Activated T-cell treated with anti-CD3 and anti-CD28 coated beads for 48 hours (primary cell): ENCODE data around the gene INCENP.
"Not testable (repeated sequence)": the region's sequence is repeated elsewhere in the genome, so short reads cannot be mapped to it uniquely, and the experiment has no call there.

Experiments
- DNase-seq: peaks from one replicate; pipeline ENCODE4 v3.0.0-alpha.2; 2020; ENCODE audit warnings: low read depth

INCENP gene

DNA sequence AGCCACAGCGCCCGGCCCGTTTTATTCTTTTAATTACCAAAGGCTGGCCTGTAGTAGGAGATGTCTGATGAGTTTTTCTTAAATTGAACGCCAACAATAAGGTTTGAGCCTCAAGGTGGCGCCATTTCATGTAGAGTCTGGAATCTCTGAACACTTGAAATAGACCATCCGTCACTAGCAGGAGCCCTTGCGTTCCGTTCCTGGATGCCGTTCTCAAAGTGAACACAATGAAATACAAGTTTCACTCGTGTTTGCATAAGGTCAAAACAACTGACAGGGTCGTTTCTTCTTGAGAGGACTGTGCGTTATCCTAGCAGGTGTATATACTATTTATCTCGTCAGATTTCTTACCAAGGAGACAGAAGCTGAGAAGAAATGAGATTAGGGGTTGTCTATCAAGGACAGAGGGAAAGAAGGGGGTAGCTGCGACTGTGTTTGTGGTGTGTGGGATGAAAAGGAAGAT, 47.5 kb downstream of the INCENP start:
- DNase-seq: peak; percentile 56

DNA sequence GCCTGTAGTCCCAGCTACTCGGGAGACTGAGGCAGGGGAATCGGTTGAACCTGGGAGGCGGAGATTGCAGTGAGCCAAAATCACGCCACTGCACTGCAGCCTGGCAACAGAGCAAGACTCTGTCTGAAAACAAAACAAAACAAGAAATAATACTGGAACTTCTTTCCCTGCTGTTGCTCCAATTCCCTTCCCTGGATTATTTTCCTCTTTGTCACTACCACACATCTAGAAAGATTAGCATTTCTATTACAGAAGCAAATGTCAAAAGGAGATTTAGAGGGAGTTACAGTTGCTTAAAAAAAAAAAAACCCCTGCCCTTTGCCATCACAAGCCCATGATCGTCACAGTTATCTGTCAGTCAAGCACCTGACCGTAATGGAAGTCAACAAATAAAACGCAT, 48.5 kb downstream of the INCENP start:
- DNase-seq: no peak

DNA sequence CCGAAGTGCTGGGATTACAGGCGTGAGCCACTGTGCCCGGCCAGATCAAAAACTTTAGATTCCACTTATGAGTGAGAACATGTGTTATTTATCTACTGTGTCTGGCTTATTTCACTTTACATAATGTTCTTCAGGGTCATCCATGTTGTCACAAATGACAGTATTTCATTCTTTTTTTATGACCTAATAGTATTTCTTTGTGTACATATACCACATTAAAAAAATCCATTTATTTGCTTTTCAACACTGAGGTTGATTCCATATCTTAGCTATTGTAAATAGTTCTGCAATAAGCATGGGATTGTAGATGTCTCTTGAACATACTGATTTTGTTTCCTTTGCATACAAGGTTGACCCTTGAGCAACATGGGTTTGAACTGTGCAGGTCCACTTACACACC, 53.0 kb downstream of the INCENP start:
- DNase-seq: no peak

DNA sequence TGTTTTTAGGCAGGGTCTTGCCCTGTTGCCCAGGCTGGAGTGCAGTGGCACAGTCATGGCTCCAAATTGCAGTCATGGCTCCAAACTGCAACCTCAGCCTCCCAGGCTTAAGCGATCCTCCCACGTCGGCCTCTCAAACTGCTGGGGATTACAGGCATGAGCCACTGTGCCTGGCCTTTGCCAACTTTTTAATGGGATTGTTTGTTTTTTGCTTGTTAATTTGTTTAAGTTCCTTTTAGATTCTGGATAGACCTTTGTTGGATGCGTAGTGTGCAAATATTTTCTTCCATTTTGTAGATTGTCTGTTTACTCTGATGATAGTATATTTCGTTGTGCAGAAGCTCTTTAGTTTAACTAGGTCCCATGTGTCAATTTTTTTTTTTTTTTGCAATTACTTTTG, 56.2 kb downstream of the INCENP start:
- no peak for DNase-seq

DNA sequence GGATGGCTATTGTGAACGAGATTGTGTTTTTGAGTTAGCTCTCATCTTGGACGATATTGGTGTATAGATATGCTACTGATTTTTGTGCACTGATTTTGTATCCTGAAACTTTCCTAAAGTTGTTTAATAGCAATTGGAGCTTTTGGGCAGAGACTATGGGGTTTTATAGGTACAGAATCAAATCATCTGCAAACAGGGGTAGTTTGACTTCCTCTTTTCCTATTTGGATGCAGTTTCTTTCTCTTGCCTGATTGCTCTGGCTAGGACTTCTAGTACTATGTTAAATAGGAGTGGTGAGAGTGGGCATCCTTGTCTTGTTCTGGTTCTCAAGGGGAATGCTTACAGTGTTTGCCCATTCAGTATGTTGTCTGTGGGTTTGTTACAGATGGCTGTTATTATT, 57.3 kb downstream of the INCENP start:
- DNase-seq: no peak

DNA sequence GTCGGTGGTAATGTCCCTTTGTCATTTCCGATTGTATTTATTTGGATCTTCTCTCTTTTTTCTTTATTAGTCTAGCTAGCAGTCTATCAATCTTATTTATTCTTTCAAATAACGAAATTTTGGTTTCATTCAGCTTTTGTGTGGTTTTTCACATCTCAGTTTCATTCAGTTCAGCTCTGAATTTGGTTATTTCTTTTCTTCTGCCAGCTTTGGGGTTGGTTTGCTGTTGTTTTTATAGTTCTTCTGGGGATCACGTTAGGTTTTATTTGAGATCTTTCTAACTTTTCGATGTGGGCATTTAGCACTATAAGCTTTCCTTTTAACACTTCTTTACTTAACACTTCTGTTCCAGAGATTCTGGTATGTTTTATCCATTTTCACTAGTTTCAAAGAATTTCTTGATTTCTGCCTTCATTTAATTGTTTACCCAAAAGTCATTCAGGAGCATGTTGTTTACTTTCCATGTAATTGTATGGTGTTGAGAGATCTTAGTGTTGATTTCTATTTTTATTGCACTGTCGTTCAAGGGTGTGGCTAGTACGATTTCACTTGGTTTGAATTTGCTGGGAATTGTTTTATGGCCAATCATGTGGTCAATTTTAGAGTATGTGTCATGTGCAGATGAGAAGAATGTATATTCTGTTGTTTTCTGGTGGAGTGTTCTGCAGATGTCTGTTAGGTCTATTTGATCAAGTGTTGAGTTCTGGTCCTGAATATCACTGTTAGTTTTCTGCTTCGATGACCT, 58.5 kb downstream of the INCENP start:
- no peak for DNase-seq

DNA sequence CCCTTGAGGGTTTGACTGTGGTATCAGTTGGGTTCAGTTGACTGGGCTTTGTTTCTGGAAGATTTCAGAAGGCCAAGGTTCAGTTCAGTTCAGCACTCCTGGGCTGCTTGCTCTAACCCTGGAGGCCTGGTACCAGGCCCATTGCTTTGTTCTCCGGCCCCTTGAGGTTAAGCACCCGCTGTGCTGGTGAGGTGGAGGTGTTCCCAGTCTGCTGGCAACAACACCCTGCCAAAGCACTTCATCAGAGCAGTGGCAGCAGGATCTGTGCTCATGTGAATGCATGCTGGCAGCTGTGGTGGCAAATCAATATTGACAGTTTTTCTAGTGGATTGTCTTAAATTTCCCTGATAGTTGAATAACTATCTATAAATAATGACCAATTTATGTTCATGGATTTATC, 62.4 kb downstream of the INCENP start:
- no peak for DNase-seq

DNA sequence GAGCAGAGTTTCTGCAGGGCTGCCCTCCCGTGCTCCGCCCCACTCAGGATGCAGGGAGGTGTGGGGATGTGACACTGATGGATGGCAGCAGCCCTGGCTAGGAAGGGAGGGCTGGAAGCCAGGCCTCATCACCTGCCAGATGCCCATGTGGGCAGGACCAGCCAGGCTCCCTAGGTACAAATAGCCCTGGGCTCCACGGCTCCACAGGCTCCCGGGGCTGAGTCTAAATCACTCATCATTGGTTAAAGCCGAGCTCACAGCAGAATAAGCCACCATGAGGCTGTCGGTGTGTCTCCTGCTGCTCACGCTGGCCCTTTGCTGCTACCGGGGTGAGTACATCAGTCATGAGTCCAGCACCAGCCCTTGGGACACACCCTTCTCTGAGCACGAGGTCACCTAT, 66.2 kb downstream of the INCENP start, which contains the start of gene SCGB1D1:
TSS of gene SCGB1D1 (plus strand) at position 206 of the 400 bp plus-strand sequence. CDS start at position 275, 69 bp downstream.
- no peak for DNase-seq

DNA sequence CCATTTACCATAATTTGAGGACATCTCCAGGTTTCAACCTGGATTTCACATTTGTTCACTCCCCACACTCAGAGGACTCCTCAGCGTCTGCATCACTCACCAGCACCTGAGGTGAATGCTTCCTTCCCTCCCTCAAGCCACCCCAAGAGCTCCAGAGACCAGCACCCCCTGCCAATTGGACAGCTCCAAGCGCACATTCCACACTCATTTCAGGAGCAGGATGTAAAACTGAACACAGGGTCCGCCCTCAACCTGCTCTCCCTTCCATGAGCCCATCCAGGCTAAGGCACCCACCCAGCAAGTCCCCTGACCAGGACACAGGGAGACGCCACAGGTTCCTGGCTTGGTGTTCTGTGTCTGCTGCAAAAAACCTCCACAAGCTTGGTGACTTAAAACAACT, 70.1 kb downstream of the INCENP start:
- DNase-seq: no peak

DNA sequence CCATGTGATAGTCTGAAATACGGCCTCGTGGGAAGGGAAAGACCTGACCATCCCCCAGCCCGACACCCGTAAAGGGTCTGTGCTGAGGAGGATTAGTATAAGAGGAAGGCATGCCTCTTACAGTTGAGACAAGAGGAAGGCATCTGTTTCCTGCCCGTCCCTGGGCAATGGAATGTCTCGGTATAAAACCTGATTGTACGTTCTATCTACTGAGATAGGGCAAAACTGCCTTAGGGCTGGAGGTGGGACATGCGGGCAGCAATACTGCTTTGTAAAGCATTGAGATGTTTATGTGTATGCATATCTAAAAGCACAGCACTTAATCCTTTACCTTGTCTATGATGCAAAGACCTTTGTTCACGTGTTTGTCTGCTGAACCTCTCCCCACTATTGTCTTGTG, 71.2 kb downstream of the INCENP start:
- DNase-seq: not testable (repeated sequence)

DNA sequence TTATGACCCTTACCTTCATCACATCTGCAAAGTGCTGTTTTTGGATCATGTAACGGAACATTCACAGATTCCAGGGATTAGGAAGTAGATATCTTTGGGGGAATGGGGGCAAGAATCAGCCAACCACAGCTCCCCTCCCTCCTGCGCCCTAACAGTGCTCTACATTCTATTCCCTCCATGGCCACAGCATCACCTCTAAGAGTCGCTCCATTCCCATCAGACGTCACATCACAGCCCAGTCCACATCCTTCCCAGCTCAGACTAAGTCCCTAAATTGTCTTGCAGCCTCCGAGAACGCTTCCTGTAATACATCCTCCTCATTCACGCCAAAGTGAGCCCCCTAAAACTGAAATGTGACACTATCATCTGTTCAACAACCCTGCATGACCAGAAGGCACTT, 72.1 kb downstream of the INCENP start:
- no peak for DNase-seq

DNA sequence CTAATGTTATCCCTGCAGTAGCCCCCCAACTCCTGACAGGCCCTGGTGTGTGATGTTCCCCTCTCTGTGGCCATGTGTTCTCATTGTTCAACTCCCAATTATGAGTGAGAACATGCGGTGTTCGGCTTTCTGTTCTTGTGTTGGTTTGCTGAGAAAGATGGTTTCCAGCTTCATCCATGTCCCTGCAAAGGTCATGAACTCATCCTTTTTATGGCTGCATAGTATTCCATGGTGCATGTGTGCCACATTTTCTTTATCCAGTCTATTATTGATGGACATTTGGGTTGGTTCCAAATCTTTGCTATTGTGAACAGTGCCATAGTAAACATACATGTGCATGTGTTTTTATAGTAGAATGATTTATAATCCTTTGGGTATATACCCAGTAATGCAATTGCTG, 73.6 kb downstream of the INCENP start:
- DNase-seq: not testable (repeated sequence)

DNA sequence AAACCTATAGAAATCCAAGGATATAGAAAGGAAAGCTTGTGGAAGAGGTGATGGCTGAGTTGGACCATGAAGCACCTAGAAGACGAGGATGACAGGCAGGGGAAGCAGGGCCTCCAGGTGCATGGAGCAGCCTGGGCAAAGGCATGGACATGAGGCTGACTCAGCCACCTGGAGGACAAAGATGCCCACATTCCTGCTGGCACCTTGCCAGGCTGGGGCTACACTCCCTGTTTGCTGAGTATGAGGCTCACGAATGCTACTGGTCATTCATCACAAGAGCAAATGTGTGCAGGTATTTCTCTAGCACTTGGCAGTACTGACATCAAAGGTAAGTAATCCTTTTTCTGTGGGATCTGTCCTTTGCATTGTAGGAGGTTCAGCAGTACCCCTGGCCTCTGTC, 77.6 kb downstream of the INCENP start:
- DNase-seq: no peak
